IMR-90 (cell line): ENCODE data around the gene TCERG1L.

Experiments used
- BHLHE40 ChIP-seq: fragments of 150-350 bp; IDR thresholded peaks from 2 replicates; pipeline ENCODE4 v1.6.1; 2016; ENCODE audit warnings: mild to moderate bottlenecking, low read depth, low read length
- CTCF ChIP-seq: conservative IDR thresholded peaks from 2 replicates; pipeline ENCODE4 v1.5.1; 2012; ENCODE audit warnings: mild to moderate bottlenecking, low read depth, low read length, improper control_type of control experiment
- MAFK ChIP-seq: IDR thresholded peaks from 2 replicates; pipeline ENCODE4 v1.6.1; 2012; ENCODE audit warnings: low read depth, low read length, improper control_type of control experiment
- MAZ ChIP-seq: IDR thresholded peaks from 2 replicates; pipeline ENCODE4 v1.6.1; 2012; ENCODE audit warnings: low read depth, mild to moderate bottlenecking, low read length, improper control_type of control experiment, moderate library complexity, borderline replicate concordance
- MXI1 ChIP-seq: IDR thresholded peaks from 2 replicates; pipeline ENCODE4 v1.6.1; 2012; ENCODE audit warnings: low read depth, mild to moderate bottlenecking, low read length, moderate library complexity, borderline replicate concordance
- NFE2L2 ChIP-seq: fragments of 150-350 bp; IDR thresholded peaks from 2 replicates; pipeline ENCODE4 v1.6.1; 2016; ENCODE audit warnings: low read depth, mild to moderate bottlenecking, low read length
- POLR2A ChIP-seq: IDR thresholded peaks from 2 replicates; pipeline ENCODE4 v1.6.1; 2012; ENCODE audit warnings: mild to moderate bottlenecking, low read depth, low read length
- RAD21 ChIP-seq: IDR thresholded peaks from 2 replicates; pipeline ENCODE4 v1.6.1; 2012; ENCODE audit warnings: low read length, improper control_type of control experiment
- RFX5 ChIP-seq: IDR thresholded peaks from 2 replicates; pipeline ENCODE4 v1.8.0; 2012; ENCODE audit warnings: low read depth, mild to moderate bottlenecking, low read length, moderate library complexity
- SMC3 ChIP-seq: fragments of 150-350 bp; IDR thresholded peaks from 2 replicates; pipeline ENCODE4 v1.6.1; 2016; ENCODE audit warnings: low read depth, mild to moderate bottlenecking, antibody characterized with exemption, low read length, moderate library complexity
- USF2 ChIP-seq: fragments of 150-350 bp; IDR thresholded peaks from 2 replicates; pipeline ENCODE4 v1.6.1; 2017; ENCODE audit warnings: mild to moderate bottlenecking, antibody characterized with exemption, low read length, low read depth

GRCh38 chr10:131213741-131214505 lies 97.6 kb downstream of the TCERG1L start:
- no peak for TF ChIP-seq SMC3
- no peak for TF ChIP-seq POLR2A
- no peak for TF ChIP-seq CTCF
- no peak for TF ChIP-seq MAFK
- no peak for TF ChIP-seq BHLHE40
- no peak for TF ChIP-seq RAD21
- TF ChIP-seq RFX5: no peak
- TF ChIP-seq MAZ: no peak
- TF ChIP-seq NFE2L2: no peak
- TF ChIP-seq USF2: no peak
- TF ChIP-seq MXI1: no peak
